Right lung (tissue), 5 donors: ENCODE data around the gene MAD1L1. TPM values are rescaled to one million over a fixed set of nuclear protein-coding genes. Genes with fewer than 3 reads are reported as not detected.
"Not testable (repeated sequence)": the region's sequence is repeated elsewhere in the genome, so short reads cannot be mapped to it uniquely, and the experiment has no call there.

Experiments
- DNase-seq, 2 donors: peaks; one replicate each; pipeline ENCODE4 v3.0.0-alpha.2; 2013
- polyA plus RNA-seq, 5 donors: library from polyadenylated mRNA; unstranded; fragments of 120-200 nt; gene quantifications; one replicate each; pipeline versions ENCODE4 v1.2.1 to v1.2.3, GENCODE V29; 2013; ENCODE audit warnings: inconsistent platforms in 1 of 5, low replicate concordance in 1 of 5; ENCODE audit not compliant: insufficient read length in 5 of 5, insufficient read depth in 1 of 5

MAD1L1 gene
- polyA plus RNA-seq, 5 donors = 15.5 to 26.8 (median 23.1) TPM

DNA sequence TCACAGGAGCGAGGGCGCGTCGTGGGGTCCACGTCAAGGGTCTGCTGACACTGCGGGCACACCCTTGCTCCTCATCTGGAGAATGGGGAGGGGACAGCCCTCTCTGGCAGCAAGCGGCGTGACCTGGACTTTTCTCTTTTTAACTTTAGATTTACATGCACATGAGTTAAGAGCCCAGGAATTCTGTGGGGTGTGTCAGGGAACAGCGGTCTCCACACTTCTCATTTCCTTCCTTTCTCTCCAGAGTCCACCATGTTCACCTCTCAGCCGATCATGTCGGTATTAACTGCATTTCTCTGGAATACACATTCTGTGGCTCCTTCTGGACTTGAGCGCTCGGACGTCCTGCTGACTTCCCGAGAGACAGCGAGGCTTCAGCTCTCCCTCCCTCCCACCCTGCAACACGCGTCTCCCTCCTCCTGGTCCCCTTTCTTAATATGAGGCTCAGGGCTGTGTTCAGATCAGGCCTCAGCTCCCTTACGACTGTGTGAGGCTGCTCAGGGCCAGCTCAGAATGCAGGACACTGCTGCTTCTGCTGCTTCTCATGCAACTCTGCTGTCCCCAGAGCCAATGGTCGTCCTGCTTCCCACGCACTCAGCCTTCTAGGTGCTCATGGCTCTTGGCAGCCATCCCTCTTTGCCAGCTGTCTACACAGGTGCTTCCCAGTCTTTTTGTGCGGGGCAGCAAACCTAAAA is 301.3 kb downstream of the MAD1L1 start:
- no peak for DNase-seq

DNA sequence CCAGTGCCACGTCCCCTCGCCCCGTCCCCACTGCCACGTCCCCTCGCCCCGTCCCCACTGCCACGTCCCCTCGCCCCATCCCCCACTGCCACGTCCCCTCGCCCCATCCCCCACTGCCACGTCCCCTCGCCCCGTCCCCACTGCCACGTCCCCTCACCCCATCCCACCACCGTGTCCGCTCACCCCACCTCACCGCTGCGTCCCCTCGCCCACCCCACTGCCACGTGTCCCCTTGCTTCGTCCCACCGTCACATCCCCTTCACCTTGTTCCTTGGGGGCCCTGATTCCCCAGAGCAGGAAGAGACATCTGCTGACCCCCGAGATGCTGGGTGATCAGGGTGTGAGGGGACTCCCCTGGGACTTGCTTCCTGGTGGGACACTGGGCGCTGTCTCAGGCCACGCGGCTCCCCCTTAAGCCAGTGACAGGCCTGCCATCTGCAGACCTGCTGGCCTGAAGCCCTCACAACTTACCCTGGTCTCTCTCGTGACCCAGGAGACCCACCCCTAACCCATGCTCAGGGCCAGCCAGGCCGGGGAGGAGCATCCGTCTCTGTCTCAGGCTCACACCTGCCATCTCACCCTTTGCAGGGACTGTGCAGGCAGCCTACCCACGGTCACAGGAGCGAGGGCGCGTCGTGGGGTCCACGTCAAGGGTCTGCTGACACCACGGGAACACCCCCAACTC is 302.2 kb downstream of the MAD1L1 start:
- DNase-seq = no peak

DNA sequence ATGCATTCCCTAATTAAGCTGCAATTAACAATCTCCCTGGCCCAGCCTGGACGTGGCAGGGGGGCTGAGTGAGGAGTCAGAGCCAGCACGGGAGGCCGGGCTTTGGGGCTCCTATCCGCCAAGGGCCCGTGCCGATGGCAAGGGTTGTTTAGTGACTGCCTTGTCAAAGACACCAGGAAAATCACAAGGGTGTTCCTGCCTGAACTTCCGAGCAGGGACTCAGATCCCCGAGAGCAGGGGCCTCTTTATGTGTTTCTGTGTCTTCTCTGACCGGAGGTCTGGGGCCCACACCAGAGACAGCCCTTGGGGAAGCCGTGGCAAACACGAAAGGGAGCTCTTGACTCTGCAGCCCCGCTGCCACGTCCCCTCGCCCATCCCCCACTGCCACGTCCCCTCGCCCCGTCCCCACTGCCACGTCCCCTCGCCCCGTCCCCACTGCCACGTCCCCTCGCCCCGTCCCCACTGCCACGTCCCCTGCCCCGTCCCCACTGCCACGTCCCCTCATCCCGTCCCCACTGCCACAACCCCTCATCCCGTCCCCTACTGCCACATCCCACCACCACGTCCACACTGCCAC is 303.3 kb downstream of the MAD1L1 start:
- DNase-seq = not testable (repeated sequence)

DNA sequence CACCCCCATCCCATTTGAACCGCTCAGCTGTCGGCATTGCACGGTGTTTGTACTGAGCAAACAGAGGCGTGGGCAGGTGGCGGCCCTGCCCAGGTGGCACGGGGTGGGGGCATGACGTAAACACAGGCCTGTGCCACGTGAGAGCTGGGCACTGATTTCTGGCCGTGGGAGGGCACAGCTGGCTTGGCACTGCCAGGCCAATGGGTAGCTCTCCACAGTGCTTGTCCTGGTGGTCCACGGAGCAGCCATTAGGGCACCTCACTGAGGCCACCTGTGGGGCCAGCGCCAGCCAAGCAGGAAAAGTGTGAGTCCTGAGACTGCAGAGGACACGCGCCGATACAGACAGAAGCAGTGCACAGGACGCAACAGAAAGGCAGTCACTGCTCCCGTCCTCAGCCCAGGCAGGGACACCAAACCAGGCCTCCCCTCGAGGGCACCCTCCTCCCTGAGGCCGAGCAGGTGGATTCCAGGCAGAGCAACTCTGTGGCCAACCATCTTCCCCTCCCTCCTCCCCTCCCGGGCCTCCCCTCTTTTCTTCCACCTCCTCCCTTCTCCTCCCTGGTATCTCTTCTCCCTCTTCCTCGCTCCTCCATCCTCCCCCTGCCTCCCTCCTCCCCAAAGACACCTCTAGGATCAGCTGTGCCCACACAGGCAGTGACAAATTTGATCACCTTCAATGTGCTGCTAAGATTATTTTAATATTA is 303.9 kb downstream of the MAD1L1 start:
- no peak for DNase-seq

DNA sequence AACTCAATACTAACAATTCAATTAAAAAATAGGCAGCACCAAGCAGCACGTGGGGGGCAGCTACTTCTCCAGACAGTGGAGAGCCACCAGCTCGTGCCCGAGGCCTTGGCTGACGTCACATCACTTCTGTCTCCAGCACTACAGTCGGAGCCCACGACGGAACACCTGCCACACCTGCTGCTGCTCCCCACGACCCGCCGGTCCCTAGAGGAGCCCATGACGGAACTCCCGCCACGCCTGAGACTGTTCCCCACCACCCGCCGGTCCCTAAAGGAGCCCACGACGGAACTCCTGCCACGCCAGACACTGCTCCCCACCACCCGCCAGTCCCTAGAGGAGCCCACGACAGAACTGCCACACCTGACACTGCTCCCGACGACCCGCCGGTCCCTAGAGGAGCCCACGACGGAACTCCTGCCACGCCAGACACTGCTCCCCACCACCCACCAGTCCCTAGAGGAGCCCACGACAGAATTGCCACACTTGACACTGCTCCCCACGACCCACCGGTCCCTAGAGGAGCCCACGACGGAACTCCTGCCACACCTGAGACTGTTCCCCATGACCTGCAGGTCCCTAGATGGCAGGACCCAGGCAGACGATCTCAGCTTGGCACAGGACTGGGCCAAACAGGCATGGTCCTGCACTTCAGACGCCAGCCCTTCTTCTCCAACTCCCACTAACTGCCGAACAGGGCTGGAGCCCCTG is 304.7 kb downstream of the MAD1L1 start:
- DNase-seq = no peak

DNA sequence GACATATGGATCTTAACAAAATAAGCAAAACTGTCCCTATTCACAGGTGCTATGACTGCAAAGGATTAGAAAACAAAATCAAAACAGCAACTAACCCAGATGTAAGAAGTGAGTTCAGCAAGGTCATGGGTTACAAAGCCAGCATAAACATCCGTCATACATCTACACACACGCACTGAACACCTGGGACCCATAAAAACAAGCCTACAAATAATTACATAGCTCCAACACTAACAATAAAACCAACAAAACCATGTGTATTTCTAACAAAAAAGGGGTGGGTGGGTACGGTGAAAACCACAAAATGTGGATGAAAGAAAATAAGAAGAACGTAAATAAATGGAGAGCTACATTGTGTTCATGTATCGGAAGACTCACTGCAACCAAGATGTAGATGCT is 305.8 kb downstream of the MAD1L1 start:
- no peak for DNase-seq

DNA sequence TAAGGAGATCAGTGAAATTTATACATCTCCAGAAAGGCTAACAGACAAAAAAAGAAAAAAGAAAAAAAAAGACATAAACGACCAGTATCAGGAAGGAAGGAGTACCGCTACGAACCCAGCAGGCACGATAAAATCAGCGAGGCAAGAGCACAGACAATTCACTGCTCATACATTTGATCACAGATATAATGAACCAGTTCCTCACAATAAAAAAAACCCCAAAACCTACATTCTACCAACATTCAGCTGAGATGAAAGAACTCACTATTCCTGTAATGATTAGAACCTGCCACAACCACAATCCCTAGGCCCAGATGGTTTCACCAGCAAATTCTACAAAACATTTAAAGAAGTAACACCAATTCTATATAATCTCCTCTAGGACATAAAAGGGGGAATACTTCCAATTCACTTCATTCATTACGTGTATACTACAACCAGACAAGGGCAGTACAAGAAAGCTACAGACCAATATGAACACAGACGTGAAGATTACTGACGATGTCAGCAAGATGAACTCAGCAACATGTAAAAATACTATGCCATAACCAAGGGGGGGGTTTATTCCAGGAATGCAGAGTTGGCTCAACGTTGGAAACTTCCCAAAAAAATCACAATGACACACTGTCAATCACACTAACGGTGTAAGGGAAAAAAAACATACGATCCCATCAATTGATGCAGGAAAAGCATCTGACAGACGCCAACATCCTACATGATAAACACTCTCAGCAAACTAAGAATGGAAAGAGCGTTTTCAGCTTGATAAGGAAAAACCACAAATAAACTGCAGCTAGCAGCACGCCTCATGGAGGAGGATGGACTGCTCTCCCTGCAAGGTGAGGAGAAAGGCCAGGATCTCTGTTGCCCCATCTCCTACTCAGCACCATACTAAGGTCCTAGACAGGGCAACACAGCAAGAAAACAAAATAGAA is 306.5 kb downstream of the MAD1L1 start:
- no peak for DNase-seq

DNA sequence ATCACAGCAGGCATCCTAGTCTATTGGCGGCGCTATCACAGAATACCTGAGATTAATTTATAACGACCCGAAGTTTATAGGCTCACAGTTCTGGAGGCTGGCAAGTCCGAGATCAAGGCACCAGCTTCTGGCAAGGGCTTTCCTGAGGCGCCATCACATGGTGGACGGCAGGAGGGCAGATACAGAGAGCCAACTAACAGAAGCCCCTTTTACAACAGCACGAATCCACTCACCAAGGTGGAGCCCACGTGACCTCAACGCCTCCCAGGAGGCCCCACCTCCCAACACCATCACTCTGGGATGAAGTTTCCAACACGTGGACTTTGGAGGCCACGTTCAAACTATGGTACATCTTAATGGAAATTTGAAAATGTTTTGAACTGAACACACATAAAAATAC is 307.4 kb downstream of the MAD1L1 start:
- no peak for DNase-seq

DNA sequence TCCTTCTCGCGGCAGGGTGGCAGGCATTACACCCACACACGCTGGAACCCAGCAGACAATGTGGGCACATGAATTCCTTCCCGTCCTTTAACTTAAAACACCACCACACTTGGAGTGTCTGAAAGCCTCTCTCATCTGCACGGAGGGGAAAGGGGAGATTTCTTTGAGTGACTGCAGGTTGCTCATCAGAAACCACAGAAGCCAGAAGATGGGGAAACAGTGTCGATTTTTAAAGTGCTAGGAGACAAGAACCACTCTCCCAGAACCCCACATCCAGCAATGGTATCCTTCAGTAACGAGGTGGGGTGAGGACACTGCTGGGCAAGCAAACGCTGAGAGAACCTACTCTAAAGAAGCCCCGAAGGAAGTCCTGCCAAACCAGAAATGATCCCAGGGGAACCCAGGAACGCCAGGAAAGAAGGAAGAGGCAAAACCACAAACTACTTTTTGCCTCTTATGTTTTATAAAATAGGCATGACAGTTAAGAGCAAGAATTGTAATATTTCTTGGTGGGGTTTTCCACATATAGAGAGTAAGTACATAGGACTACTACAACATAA is 308.4 kb downstream of the MAD1L1 start:
- DNase-seq = no peak

DNA sequence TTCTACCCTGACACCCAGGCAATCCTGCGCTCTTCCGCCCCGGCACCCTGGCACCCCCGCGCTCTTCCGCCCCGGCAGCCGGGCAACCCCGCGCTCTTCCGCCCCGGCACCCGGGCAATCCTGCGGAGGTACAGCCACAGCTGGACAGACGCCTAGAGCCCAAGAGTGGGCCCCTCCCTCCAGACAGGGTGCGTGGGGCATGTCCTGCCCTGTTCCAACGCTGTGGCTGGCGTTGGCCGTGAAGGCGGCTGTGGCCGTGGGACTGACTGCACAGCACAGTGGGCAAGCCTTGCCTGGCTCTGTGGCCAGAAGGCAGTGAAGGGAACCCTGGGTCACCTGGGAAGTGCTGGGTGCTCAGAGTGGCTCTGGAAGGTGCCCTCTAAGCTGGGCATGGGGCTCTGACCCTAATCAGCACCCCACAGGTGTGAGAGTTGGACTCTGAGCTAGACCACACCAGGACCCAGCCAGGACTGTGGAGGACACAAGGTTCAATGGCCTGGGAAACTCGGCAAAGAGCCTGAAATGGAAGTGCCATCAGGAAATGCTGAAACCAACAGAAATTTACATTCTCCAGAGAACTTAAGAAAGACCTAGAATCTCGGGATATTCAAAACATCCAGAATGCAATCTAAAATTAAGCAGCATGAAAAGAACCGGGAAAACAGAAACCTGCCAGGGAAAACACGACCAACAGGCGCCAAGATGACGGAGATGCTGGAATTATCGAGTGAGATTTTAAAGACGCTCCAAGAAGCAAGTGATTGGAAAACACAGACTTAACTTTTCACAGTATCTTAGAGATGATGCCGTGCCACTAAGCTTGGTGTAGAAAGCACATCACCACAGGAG is 309.1 kb downstream of the MAD1L1 start:
- DNase-seq = no peak

DNA sequence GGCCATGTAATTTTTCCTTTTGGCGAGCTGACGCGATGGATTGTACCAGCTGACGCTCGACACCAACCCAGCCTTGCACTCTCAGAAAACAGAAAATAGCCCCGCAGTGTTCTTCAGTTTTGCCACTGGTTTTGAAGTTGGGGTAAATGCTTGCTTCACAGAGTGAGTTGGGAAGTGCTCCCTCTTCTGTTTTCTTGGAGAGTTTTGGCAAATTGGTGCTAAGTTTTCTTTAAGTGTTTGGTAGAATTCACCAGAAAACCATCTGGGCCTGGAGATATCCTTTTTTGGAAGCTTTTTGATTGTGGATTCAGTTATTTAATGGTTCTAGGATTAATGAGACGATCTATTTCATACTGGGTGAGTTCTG is 309.9 kb downstream of the MAD1L1 start:
- DNase-seq = no peak

DNA sequence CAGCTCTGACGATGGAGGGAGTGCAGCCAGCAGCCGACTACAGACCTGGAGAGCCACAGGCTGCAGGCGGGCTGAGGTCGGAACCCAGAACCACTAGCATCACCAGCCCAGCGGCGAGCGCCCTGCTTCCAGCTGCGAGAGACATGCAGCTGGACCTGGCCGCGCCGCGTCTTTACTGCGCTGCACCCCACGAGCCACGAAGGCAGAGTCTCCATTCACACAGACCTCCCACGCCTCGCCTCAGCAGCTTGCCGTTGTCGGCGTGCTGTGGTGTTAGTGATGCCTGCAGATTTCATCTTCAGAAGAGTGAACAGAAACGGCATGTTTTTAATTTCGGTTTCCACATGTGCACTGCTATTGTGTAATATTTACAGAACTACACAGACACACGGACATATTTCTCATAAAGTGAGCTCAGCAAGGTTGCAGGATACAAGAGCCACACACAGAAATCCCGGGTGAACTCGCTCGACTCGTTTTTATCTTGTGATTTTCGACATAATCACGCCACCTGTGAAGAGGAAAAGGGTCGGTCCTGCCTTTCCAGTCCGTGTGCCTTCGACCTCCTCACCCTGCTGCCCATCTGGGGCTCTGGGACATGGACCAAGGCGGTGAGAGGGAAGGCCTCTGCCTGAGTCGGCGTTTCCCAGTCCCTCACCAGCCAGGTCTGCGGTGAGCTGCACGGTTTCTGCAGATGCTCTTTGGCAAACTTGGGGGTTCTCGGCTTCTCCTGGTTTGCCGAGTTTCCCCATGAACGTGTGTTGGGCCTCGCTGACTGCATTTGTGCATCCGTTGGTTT is 310.5 kb downstream of the MAD1L1 start:
- DNase-seq = no peak

DNA sequence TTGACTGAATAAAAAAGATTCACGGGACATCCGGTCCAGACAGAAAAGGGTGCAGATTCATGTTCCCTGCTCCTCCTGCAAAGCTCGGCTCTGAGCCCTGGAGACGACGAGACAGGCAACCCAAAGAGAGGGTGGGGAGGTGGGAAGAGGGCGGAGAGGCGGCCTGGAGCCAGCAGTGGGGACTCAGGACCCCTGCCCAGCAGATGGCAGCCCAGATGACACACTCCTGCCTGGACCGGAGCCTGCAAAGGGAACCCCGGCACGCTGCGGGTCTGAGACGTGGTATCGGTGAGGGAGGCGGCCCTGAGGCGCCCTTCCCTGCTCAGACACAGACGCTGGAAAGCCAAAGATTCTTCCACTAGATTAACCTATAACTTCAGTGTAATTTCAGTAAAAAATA is 311.9 kb downstream of the MAD1L1 start:
- no peak for DNase-seq

DNA sequence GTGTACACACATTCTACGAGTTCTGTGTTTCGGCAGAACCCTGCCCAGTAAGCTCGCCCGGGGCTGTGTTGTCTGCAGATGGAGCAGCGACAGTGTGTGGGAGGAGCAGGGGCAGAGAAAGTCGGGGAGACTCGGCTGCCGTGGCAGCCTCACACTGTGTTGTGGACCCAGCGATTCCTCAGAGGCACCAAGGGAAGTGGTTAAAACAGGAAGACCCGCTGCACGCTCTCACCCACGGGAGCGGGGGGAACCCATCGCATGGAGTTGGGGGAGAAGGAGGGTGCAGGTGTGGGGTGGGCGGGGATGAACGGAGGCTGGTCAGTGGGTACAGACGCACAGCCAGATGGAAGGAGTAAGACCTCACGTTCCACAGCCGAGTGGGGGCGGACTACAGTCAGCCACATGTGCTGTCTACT is 312.5 kb downstream of the MAD1L1 start:
- no peak for DNase-seq

DNA sequence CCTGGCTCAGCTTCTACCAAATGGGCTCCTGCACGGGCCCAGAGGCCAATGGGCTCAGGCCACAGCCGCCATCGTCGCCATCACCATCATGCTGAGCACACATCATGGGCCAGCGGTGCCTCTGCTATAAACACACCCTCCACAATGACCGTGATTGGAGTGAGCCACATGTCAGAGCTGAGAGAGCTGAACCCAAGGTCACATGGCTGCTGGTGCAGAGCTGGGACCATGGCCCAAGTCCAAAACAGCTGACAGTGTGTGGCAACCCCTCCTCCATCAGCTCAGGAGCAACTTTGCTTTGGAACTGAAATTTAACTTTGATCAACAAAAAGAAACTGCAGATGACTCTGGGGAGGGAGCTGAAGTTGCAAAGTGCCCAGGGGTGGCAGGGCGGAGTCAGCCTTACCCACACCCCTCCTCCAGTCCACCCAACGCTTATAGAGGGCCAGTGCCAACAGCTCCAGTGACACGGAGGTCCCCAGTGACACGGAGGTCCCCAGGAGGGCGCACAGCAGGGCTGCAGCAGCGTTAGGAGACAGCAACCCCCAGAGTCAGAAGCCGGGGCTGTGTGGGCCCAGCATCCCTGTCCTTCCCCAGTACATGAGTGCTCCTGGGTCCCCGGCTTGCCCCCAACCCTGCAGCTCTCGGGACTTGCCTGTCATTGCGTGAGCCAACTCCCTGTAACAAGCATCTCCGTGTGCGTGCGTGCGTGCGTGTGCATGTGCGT is 313.0 kb downstream of the MAD1L1 start:
- peak in 1 of 2 donors; percentile 45 for DNase-seq

DNA sequence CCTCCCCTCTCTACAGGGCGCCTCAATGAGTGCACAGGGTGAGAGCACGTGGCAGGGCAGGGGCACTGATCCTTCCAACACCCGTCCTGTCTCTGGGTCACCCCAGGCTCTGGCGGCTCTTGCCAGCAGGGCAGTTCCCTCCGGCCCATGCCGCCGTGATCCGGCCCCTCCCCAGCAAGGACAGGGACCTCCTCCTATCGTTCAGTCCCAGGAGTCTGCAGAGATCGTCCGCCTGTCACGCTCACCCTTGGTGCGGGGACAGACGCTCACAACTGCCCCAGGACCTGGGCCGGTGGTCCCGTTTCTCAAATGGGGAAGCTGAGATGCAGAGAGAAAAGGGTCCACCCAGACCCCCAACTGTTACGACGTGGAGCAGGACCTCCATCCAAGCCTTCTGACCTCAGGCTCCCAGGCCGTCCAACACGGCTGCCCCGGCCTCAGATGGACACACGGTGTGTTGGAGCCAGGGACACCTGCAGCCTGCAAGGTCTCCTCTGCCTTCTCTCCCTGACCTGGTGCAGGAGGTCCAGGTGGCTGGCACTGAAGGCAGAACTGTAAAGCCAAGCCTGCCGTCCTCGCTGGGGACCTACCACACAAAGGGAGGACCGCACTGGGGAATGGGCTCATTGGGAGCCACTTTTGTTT is 313.7 kb downstream of the MAD1L1 start:
- no peak for DNase-seq

DNA sequence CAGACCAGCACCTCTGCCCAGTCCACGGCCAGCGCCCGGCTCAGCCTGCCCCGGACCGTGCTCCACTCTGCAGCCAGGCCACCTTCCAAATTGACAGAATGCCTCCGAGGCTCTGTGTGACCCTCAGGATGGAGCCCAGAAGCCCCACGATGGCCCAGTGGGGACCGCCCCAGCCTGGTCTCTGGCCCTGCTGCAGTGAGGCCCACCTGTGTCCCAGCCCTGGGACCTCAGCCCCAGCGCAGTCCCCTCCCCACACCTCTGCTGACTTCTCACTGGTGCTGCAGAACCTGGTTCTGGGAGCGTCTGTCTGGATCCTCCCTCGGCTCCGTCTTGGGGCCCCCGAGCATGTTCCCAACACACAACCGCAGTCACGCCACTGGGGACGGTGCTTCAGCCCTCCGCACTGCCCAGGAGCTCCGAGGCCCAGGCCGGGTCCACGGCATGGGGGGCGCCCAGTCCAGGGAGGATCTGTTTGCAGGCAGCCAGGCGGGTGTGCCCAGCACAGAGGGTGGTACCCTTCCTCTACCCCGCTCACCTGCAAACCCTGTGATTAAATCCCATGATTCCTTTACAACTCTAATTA is 314.6 kb downstream of the MAD1L1 start:
- DNase-seq = no peak
